Measurements from ENCODE around the gene C2CD4C. TPM values are rescaled to one million over a fixed set of nuclear protein-coding genes. Genes with fewer than 3 reads are reported as not detected.
A peak's percentile ranks its signal among the peaks of the same experiment; 100 is the strongest.
"Not testable (repeated sequence)": the region's sequence is repeated elsewhere in the genome, so short reads cannot be mapped to it uniquely, and the experiment has no call there.

The C2CD4C gene
- total and polyA plus RNA-seq, 2 donors, result 0.42 to 0.77 TPM

DNA sequence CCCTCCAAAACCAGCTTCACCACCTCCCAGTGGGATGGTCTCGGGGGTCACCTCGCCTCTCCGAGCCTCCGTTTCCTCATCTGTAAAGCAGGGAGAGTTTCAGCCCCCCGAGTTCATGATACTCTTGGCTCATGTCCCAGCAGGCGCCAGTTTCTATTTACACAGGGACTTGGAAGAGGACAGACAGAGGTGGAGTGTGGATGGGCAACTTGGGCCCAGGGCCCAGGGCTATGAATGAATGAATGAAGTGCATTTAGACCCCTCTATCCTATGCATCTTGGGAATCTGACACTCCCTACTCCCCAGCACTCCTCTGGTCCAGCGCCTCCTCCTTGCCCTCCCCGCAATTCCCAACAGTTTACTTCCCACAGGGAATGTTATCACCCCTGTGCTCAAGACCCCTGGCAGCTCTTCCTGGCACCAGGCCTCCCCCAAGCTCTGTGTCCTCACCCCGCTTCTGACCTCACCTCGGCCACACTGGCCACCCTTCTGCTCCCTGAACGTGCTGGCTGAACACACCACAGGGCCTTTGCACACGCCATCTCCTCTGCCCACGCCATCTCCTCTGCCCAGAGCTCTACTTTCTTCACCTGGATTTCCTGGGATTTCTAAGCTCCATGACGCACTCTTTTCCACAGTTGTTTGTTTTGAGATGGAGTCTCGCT lies 4.9 kb upstream of the C2CD4C start:
- DNase-seq (ENCODE audit: extremely low spot score), result no peak

DNA sequence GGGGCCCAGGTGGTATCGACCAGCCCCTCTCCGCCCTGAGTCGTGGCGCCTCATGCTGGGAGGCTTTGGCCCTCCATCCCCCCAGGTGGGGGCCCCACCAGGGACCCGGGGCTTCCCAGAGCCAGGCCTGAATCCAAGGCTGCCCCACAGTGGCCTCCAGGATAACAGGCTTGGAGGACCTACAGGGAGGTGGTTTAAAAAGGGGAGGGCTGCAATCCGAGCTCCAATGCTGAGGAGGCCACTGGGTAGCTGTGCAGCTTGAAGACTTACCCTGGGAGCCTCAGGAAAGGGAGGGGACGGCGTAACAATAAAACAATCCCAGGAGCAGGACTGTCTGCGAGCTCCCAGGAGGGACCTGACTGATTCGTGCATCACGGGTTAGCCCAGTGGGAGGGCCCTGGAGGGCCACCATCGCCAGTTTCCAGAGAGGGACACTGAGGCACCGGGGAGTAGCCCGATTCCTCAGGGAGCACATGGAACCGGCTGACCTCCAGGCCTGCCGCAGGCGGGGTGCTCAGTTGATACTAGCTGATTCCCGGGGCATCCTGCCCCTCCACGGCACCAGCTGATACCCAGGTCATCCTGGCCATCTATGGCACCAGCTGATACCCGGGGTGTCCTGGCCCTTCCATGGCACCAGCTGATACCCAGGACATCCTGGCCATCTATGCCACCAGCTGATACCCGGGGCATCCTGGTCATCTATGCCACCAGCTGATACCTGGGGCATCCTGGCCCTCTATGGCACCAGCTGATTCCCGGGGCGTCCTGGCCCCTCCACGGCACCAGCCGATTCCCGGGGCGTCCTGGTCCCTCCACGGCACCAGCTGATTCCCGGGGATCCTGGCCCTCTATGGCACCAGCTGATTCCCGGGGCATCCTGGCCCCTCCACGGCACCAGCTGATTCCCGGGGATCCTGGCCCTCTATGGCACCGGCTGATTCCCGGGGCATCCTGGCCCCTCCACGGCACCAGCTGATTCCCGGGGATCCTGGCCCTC lies 3.7 kb upstream of the C2CD4C start:
- no peak for DNase-seq (ENCODE audit: extremely low spot score)
- Histone ChIP-seq H3K36me3 (ENCODE audit: insufficient read depth) (no peaks in the 10 kb centered on the region), H3K4me1 (ENCODE audit: insufficient read depth) (peaks cover 3% of the 10 kb centered on the region), H3K4me3 (ENCODE audit: low read depth, low read length) (no peak overlapping the region), H3K27ac (ENCODE audit: low read depth) (no peak overlapping the region)
- WGBS, result 42% methylated on average over 35 of the region's 36 CpGs

More for the DNA sequence above, 4.9 kb upstream of the C2CD4C start:
- Histone ChIP-seq H3K4me3 (ENCODE audit: low read depth, low read length) (no peak overlapping the region), H3K4me1 (ENCODE audit: insufficient read depth) (peaks cover 2% of the 10 kb centered on the region), H3K27ac (ENCODE audit: low read depth) (no peak overlapping the region), H3K36me3 (ENCODE audit: insufficient read depth) (no peaks in the 10 kb centered on the region)
- 74% methylated on average over 15 of the region's 15 CpGs for WGBS

DNA sequence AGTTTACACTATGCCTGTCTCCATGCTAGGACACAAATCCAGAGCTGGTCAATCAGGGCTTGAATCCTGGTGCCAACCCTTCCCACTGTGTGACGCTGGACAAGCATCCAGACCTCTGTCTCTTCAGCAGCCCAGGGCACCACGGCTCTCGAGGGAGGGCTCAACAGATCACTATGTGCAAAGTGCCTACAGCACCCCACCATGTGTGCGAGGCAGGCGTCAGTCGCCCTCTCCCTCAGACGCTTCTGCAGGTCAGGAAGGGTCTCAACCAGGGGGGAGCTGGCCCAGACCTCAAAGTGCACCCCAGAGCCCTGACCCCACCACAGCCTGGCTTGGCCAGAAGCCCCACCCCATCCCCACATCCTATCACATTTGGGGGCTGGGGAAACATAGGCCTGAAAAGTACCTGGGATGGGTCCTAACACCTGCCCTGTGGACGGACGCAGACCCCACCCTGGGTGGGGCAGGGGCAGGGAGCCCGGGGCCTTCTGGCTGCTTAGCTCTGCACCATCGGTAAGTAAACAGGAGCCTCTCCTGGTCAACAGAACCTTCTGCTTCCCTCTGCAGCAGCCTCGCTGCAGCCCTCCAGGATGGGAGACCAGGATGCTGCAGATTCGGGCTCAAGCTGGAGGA lies 2.9 kb upstream of the C2CD4C start:
- DNase-seq (ENCODE audit: extremely low spot score), result no peak
- no peak overlapping the region for H3K4me3 ChIP-seq (ENCODE audit: low read depth, low read length)
- no peak overlapping the region for H3K27ac ChIP-seq (ENCODE audit: low read depth)
- peaks cover 3% of the 10 kb centered on the region for H3K4me1 ChIP-seq (ENCODE audit: insufficient read depth)
- H3K36me3 ChIP-seq (ENCODE audit: insufficient read depth), result no peaks in the 10 kb centered on the region
- 47% methylated on average over 13 of the region's 13 CpGs for WGBS

DNA sequence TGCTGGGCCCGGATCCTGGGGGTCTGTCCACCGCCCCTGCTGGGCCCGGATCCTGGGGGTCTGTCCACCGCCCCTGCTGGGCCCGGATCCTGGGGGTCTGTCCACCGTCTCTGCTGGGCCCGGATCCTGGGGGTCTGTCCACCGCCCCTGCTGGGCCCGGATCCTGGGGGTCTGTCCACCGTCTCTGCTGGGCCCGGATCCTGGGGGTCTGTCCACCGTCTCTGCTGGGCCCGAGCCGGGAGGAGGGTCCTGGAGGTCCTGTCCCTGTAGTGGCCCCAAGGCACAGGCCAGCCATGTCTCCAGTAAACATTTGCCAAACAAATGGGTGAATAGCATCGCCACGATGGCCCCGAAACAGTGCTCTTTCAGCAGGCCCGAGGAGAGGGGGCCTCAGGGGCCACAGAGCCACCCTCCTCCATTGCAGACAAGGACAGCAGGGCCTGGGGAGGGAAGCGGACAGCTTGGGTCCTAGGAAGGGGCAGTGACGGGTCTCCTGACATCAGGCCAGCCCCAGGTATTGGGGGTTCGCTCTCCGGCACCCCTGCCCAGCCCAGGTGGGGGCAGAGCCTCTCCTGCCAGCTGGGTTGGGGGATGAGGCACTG lies 2.3 kb upstream of the C2CD4C start:
- 88% methylated on average over 22 of the region's 22 CpGs for WGBS
- not testable (repeated sequence) for H3K27ac ChIP-seq (ENCODE audit: low read depth); DNase-seq (ENCODE audit: extremely low spot score); H3K4me3 ChIP-seq (ENCODE audit: low read depth, low read length); H3K4me1 ChIP-seq (ENCODE audit: insufficient read depth); H3K36me3 ChIP-seq (ENCODE audit: insufficient read depth)

DNA sequence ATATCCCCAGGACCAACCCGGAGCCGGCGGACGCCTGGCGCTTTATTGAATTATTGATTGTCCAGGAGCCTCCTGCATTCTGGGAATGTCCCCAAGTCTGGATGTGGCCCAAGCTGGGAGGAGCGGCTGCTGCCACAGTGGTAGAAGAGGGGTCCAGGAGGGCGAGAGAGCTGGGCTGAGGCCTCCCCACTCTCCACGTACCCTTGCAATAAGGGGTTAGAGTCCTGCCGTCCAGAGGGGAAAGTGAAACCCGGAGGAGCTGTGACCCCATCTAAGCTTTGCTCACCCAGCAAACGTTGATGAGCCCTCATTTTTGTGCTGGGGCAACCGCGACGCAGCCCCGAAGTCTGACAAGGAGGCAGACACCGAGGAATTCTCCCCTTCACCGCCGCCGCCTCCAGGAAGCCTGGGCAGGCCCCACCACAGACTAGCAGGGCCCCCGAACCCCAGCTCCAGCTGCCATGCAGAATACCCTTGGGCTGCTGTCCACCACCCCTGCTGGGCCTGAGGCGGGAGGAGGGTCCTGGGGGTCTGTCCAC lies 1.4 kb upstream of the C2CD4C start:
- WGBS, result 59% methylated on average over 21 of the region's 21 CpGs
- Histone ChIP-seq H3K4me3 (ENCODE audit: low read depth, low read length) (no peak overlapping the region), H3K27ac (ENCODE audit: low read depth) (no peak overlapping the region), H3K36me3 (ENCODE audit: insufficient read depth) (no peaks in the 10 kb centered on the region), H3K4me1 (ENCODE audit: insufficient read depth) (peaks cover 3% of the 10 kb centered on the region)
- no peak for DNase-seq (ENCODE audit: extremely low spot score)

DNA sequence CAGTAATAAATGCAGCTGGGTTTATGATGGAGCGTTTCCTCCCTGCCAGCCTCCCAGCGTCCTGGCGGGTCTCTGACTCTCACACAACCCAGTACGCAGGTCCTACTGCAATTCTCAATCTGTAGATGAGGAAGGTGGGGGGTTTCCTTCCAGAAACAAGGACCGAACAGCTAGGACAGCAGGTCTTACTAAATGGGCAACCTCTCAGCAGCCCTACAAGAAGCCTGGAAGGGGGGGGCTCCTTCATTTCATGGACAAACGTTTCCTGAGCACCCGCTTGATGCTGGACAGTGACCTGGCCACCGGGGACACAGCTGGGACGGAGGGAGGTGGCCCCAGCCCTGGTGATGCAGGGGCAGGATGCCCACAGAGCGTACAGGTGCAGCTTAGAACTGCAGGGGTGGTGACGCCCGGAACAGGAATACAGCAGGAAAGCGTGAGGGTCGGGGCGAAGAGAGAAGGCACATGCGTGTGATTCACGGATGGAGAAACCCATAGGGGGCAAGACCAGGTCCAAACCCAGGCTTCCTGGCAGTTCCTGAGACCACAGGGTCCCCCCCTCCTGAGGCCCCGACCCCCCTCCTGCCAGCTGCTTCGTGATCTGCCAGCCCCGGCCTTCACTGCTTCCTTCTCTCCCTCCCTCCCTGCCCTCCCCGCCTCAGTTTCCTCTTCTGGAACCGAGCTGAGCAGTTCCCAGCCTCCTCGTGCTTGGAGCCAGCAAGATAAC lies 732 bp upstream of the C2CD4C start:
- H3K4me1 ChIP-seq (ENCODE audit: insufficient read depth), result peaks cover 3% of the 10 kb centered on the region
- WGBS, result 7% methylated on average over 23 of the region's 23 CpGs
- peak overlapping the region; percentile 49 for H3K4me3 ChIP-seq (ENCODE audit: low read depth, low read length)
- no peaks in the 10 kb centered on the region for H3K36me3 ChIP-seq (ENCODE audit: insufficient read depth)
- no peak overlapping the region for H3K27ac ChIP-seq (ENCODE audit: low read depth)
- no peak for DNase-seq (ENCODE audit: extremely low spot score)

DNA sequence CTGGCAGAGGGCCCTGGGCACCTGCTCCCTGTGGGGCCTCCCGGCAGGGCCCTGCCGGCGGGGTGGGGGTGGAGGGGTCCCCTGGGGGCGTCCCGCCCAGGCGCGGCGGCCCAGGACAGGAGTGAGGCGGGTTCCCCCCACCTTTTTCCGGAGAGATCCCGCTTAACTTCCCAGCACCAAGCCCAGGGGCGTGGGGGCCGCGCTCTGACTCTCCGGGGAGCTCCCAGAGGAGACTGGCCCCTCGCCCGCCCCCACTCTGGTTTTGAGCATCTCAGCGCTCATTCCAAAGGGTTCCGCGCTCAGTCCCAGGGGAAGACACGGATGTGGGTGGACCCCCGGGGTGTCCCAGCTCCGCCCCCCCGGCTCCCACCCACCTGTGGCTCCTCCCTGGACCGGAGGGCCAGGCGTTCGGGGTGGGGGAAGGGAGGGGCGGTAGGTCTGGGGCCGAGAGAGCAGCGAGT lies 476 bp downstream of the C2CD4C start:
- WGBS, result 1% methylated on average over 30 of the region's 30 CpGs
- Histone ChIP-seq H3K27ac (ENCODE audit: low read depth) (no peak overlapping the region), H3K36me3 (ENCODE audit: insufficient read depth) (no peaks in the 10 kb centered on the region), H3K4me1 (ENCODE audit: insufficient read depth) (peaks cover 3% of the 10 kb centered on the region), H3K4me3 (ENCODE audit: low read depth, low read length) (peak overlapping the region; percentile 49)
- DNase-seq (ENCODE audit: extremely low spot score), result no peak

DNA sequence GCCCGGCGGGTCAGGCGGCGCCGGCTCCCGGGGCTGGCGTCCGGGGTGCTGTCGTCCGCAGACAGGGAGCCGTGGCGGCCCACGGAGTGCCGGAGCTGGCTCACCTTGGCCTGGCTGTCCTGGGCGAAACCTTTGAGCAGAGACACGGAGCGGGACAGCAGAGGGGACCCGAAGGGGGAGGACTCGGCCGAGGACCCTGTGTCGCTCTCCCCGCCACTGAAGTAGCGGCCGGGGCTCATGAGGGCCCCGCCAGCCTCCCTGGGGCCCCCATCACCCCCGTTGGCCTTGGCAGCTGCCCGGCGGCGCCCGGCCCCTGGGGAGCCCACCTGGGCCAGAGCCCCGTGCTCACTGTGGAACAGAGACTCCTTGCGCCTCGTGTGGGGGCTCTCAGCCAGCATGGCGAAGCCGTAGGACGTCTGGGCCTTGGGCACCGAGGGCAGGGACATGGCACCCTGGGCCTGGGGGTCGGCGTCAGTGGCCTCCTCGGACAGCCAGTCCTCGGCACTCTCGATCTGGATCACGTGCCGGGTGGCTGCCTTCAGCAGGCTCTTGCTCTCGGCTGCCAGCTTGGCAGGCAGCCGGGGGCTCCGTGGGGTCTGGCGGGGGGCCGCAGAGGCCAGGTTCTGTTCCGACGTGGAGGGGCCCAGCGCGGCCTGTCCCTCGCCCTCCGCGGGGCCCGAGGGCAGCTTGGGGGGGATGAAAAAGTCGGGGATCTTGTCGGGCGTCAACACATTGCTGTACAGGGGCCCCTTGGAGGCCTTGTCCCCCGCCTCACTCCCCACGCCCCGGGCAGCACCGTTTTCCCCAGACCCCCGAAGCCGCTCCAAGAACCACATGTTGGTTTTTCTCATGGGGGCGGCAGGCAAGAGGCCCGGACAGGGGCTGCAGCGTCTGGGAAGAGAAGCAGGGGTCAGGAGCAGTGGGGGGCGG lies 1.2 kb downstream of the C2CD4C start:
- Histone ChIP-seq H3K36me3 (ENCODE audit: insufficient read depth) (no peaks in the 10 kb centered on the region), H3K4me1 (ENCODE audit: insufficient read depth) (peaks cover 3% of the 10 kb centered on the region), H3K27ac (ENCODE audit: low read depth) (no peak overlapping the region), H3K4me3 (ENCODE audit: low read depth, low read length) (no peak overlapping the region)
- DNase-seq (ENCODE audit: extremely low spot score), result no peak
- 71% methylated on average over 70 of the region's 70 CpGs for WGBS

DNA sequence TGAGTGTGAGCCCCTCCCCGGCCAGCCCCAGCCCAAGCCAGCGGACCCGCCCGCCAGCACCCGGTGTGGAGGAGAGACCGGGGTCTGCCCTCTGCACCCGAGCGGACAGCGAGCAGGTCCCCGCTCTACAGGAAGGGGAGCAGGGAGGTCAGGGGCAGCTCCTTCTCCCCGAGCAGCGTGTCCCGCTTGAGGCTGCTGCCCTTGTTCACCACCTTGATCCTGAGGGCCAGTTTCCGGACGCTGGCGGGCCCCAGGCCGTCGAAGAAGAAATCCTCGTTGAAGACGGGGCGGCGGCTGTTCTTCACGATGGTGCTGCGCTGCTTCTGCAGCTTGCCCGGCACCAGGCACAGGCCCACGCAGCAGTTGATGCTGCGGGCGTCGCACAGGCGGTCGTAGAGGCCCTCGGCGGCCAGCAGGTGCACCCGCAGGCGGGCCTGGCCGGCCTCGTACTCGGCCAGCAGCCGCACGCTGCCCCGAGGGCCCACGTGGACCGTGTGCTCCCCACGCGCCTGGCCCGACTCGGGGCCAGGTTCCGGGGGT lies 1.9 kb downstream of the C2CD4C start:
- no peak for DNase-seq (ENCODE audit: extremely low spot score)
- no peak overlapping the region for H3K27ac ChIP-seq (ENCODE audit: low read depth)
- WGBS, result 90% methylated on average over 48 of the region's 48 CpGs
- H3K36me3 ChIP-seq (ENCODE audit: insufficient read depth), result no peaks in the 10 kb centered on the region
- no peak overlapping the region for H3K4me3 ChIP-seq (ENCODE audit: low read depth, low read length)
- H3K4me1 ChIP-seq (ENCODE audit: insufficient read depth), result peaks cover 3% of the 10 kb centered on the region

DNA sequence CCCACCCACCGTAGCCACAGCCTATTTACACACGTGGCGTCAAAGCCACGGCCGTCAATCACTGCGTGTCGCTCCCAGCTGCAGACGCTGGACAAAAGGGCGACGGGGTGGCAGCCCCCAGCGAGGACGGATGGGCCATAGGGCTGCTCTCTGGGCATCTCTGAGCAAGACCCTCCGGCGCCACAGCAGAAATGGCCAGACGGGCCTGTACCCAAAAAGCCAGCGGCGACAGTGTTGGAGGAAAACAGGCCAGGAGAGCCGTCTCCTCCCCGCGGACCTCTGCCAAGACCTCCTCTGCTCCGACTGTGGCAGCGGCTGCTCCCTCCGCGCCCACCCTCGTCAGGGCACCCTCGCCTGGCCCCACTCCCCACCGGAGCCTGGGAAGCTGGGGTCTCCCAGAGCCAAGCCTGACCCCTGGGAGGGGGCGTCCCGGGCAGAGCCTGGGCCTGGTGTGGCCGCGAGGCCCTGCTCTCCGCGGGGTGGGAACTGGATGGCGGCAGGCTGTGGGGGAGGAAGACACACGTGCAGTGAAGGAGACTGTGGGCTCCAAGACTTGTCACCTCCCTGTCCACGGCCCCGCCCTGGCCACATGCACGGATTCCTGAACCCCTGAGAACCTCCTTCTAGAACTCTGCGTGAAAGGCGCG lies 2.7 kb downstream of the C2CD4C start:
- no peak for DNase-seq (ENCODE audit: extremely low spot score)
- no peak overlapping the region for H3K4me3 ChIP-seq (ENCODE audit: low read depth, low read length)
- WGBS, result 71% methylated on average over 41 of the region's 41 CpGs
- H3K27ac ChIP-seq (ENCODE audit: low read depth), result no peak overlapping the region
- H3K4me1 ChIP-seq (ENCODE audit: insufficient read depth), result peaks cover 3% of the 10 kb centered on the region
- H3K36me3 ChIP-seq (ENCODE audit: insufficient read depth), result no peaks in the 10 kb centered on the region

DNA sequence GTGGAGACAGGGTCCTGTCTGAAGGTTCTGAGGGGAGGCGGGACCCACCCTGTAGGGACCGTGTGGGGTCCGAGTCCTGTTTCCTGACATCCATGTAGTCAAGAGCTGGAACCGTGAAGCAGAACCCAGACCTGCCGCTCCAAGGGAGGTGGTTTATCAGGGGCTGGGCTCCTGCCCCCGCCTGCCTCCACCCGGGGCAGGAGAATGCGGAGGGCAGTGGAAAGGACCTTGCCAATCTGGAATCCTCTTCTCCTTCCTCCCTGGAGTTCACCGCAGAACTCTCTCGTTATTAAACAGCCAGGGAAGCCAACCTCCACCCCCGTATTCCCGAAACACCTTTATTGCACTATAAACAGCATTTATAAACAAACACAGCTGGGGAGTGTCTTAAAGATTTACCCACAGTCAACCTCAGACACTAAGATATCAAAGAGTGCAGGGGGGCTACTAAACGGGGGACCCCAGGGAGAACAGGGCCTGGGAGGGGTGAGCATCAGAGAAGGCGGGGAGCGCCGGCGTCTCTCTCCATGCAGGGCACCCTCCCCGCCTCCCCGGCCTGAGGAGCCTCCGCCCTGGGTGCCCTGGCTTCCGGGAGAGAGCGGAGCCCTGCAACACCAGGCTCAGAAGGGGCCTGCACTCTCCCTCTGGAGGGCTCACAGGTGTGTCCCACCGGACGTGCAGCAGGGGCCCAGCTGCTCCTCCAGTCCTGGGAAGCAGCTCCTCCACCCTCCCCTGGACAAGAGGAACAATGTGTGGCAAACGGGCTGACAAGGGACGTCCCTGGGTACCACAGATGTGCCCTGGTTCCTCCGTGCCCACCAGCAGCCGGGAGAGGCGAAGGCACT lies 3.6 kb downstream of the C2CD4C start:
- H3K36me3 ChIP-seq (ENCODE audit: insufficient read depth), result no peaks in the 10 kb centered on the region
- 33% methylated on average over 29 of the region's 29 CpGs for WGBS
- no peak for DNase-seq (ENCODE audit: extremely low spot score)
- no peak overlapping the region for H3K4me3 ChIP-seq (ENCODE audit: low read depth, low read length)
- H3K4me1 ChIP-seq (ENCODE audit: insufficient read depth), result peaks cover 3% of the 10 kb centered on the region
- H3K27ac ChIP-seq (ENCODE audit: low read depth), result no peak overlapping the region
